ENCODE results near the gene PPM1B. TPM values are rescaled to one million over a fixed set of nuclear protein-coding genes. Genes with fewer than 3 reads are reported as not detected.
"Not testable (repeated sequence)": the region's sequence is repeated elsewhere in the genome, so short reads cannot be mapped to it uniquely, and the experiment has no call there.

Gene PPM1B
- total and polyA plus RNA-seq, 8 donors = 11.7 to 122 (median 28.9) TPM

GRCh38 chr2:44254023-44254422, 85.3 kb downstream of the PPM1B start:
- no peak for TF ChIP-seq EP300 (IDR thresholded peaks at IDR 0.05)
- TF ChIP-seq POLR2A (IDR thresholded peaks at IDR 0.05) = no peak
- TF ChIP-seq, protein P1, sequence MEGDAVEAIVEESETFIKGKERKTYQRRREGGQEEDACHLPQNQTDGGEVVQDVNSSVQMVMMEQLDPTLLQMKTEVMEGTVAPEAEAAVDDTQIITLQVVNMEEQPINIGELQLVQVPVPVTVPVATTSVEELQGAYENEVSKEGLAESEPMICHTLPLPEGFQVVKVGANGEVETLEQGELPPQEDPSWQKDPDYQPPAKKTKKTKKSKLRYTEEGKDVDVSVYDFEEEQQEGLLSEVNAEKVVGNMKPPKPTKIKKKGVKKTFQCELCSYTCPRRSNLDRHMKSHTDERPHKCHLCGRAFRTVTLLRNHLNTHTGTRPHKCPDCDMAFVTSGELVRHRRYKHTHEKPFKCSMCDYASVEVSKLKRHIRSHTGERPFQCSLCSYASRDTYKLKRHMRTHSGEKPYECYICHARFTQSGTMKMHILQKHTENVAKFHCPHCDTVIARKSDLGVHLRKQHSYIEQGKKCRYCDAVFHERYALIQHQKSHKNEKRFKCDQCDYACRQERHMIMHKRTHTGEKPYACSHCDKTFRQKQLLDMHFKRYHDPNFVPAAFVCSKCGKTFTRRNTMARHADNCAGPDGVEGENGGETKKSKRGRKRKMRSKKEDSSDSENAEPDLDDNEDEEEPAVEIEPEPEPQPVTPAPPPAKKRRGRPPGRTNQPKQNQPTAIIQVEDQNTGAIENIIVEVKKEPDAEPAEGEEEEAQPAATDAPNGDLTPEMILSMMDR (IDR thresholded peaks at IDR 0.05) = no peak
- TF ChIP-seq POLR2AphosphoS5 (IDR thresholded peaks at IDR 0.05) = no peak
- Histone ChIP-seq H3K36me3 (no peaks in the 10 kb centered on the region), H3K27me3 (no peaks in the 10 kb centered on the region), H3K4me3 (no peak overlapping the region), H3K4me1 (no peaks in the 10 kb centered on the region), H3K27ac (no peak overlapping the region), H3K9me3 (peaks cover 0 to 13% (median 6%) of the 10 kb centered on the region in 4 donors)
- DNase-seq = no peak
- 69 to 86% (median 77%) methylated on average over 2 of the region's 2 CpGs for WGBS, 5 donors
- intact Hi-C loops (cut with DNase I; ENCODE audit: low total_unique reads) = no loop called here

DNA sequence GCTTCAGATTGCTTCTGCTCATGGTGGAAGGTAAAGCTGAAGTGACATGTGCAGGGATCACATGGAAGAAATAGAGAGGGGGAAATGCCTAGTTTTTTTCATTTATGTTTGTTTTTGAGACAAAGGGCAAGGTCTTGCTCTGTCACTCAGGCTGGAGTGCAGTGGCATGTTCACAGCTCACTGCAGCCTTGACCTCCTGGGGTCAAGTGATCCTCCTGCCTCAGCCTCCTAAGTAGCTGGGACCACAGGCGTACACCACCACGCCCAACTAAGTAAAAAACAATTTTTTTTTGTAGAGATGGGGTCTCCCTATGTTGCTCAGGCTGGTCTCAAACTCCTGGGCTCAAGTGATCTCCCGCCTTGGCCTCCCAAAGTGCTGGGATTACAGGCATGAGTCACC, 87.0 kb downstream of the PPM1B start:
- 89 to 99% (median 96%) methylated on average over 3 of the region's 3 CpGs for WGBS, 5 donors
- H3K4me1 ChIP-seq; H3K27me3 ChIP-seq; DNase-seq; H3K27ac ChIP-seq; intact Hi-C loops (cut with DNase I; ENCODE audit: low total_unique reads); H3K4me3 ChIP-seq; H3K36me3 ChIP-seq: not testable (repeated sequence)
- H3K9me3 ChIP-seq = peaks cover 0 to 13% (median 6%) of the 10 kb centered on the region in 4 donors

GRCh38 chr2:44257802-44258201, 89.1 kb downstream of the PPM1B start:
- H3K27me3 ChIP-seq; H3K27ac ChIP-seq; H3K9me3 ChIP-seq; H3K4me1 ChIP-seq; H3K36me3 ChIP-seq; H3K4me3 ChIP-seq; DNase-seq; intact Hi-C loops (cut with DNase I; ENCODE audit: low total_unique reads): not testable (repeated sequence)
- 80 to 100% (median 96%) methylated on average over 1 of the region's 1 CpG for WGBS, 5 donors

- 82 to 91% (median 83%) methylated on average over 3 of the region's 3 CpGs for WGBS, 5 donors
- Histone ChIP-seq H3K27me3 (no peaks in the 10 kb centered on the region), H3K9me3 (no peaks in the 10 kb centered on the region), H3K27ac (peak overlapping the region in 1 of 5 donors; percentile 22), H3K36me3 (no peaks in the 10 kb centered on the region), H3K4me3 (no peak overlapping the region), H3K4me1 (no peaks in the 10 kb centered on the region)
- no peak for DNase-seq
- TF ChIP-seq EP300 (IDR thresholded peaks at IDR 0.05) (no peak), POLR2A (IDR thresholded peaks at IDR 0.05) (no peak), POLR2AphosphoS5 (IDR thresholded peaks at IDR 0.05) (no peak)
- TF ChIP-seq, protein P1 (IDR thresholded peaks at IDR 0.05) = no peak
- intact Hi-C loops (cut with DNase I; ENCODE audit: low total_unique reads) = no loop called here
Observed at GRCh38 chr2:44267269-44267795, 98.7 kb downstream of the PPM1B start.

DNA sequence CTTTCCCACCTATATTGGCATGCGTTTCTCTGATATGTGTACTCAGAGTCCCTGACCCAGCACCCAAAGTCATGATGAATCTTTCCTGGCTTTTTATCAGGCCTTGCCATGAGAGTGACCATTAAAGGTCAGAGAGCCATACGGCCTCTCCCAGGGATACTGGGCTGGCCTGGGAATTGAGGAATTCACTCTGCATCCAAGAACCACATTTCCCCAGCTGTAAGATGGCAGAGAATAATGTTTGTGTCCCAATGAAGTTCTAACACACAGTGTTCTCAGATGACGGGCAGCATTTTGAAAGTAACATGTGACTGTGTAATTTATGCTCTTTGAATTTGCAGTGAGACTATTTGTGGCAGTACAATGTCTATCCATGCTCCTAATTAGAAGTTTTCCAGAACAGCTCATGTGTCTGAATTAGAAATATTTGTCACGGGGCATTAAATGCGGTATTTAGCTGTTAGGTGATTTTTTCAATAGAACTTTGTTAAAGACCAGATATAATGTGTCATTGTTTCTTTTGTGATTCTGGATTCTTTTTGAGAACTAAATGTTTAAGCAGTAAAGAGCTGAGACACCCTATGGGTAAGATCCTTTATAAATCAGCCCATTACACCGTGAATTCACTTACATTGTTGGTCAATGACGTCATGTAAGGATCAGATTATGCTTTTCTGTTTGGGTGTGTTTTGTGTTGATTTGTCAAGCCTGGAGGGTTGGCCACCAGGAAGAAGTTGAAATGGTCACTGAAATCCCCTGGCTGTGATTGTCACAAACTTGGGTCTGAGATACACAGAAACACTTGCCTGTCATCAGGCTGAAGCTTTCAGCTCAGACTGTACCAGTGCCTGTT, 99.3 kb downstream of the PPM1B start:
- 73 to 81% (median 74%) methylated on average over 7 of the region's 7 CpGs for WGBS, 5 donors
- Histone ChIP-seq H3K4me1 (no peaks in the 10 kb centered on the region), H3K4me3 (no peak overlapping the region), H3K27ac (peak overlapping the region in 4 of 5 donors; percentile 22 to 46 (median 30)), H3K36me3 (no peaks in the 10 kb centered on the region), H3K27me3 (no peaks in the 10 kb centered on the region), H3K9me3 (no peaks in the 10 kb centered on the region)
- TF ChIP-seq POLR2A (IDR thresholded peaks at IDR 0.05) (no peak), POLR2AphosphoS5 (IDR thresholded peaks at IDR 0.05) (peak in 1 of 3 donors; percentile 71)
- DNase-seq = peak in 1 of 2 donors; percentile 41
- intact Hi-C loops (cut with DNase I; ENCODE audit: low total_unique reads) = no loop called here

GRCh38 chr2:44269831-44270230, 101.2 kb downstream of the PPM1B start:
- intact Hi-C loops (cut with DNase I; ENCODE audit: low total_unique reads) = no loop called here
- WGBS, 5 donors = 29 to 54% (median 37%) methylated on average over 1 of the region's 1 CpG

More at GRCh38 chr2:44269831-44270230, 101.2 kb downstream of the PPM1B start:
- no peaks in the 10 kb centered on the region for H3K9me3 ChIP-seq
- no peak overlapping the region for H3K4me3 ChIP-seq
- DNase-seq = no peak
- no peak overlapping the region for H3K27ac ChIP-seq
- no peaks in the 10 kb centered on the region for H3K36me3 ChIP-seq
- no peaks in the 10 kb centered on the region for H3K4me1 ChIP-seq
- no peaks in the 10 kb centered on the region for H3K27me3 ChIP-seq
- TF ChIP-seq POLR2AphosphoS5 (IDR thresholded peaks at IDR 0.05) = no peak
- no peak for TF ChIP-seq POLR2A (IDR thresholded peaks at IDR 0.05)
- TF ChIP-seq, protein P1 (IDR thresholded peaks at IDR 0.05) = no peak
- no peak for TF ChIP-seq EP300 (IDR thresholded peaks at IDR 0.05)

Measured in stomach (tissue), 9 donors.